GM10266 (cell line): ENCODE measurements around the gene TCF4.

Experiments used
- DNase-seq: peaks from one replicate; pipeline ENCODE4 v3.0.0; 2012; ENCODE audit errors: extremely low spot score
- TF ChIP-seq, protein P1 (sequence below): IDR thresholded peaks from 2 replicates; pipeline ENCODE4 v1.5.1; 2012; ENCODE audit warnings: mild to moderate bottlenecking, low read depth; ENCODE audit not compliant: control insufficient read depth, insufficient read depth; ENCODE audit errors: missing control alignments

TCF4 gene

DNA sequence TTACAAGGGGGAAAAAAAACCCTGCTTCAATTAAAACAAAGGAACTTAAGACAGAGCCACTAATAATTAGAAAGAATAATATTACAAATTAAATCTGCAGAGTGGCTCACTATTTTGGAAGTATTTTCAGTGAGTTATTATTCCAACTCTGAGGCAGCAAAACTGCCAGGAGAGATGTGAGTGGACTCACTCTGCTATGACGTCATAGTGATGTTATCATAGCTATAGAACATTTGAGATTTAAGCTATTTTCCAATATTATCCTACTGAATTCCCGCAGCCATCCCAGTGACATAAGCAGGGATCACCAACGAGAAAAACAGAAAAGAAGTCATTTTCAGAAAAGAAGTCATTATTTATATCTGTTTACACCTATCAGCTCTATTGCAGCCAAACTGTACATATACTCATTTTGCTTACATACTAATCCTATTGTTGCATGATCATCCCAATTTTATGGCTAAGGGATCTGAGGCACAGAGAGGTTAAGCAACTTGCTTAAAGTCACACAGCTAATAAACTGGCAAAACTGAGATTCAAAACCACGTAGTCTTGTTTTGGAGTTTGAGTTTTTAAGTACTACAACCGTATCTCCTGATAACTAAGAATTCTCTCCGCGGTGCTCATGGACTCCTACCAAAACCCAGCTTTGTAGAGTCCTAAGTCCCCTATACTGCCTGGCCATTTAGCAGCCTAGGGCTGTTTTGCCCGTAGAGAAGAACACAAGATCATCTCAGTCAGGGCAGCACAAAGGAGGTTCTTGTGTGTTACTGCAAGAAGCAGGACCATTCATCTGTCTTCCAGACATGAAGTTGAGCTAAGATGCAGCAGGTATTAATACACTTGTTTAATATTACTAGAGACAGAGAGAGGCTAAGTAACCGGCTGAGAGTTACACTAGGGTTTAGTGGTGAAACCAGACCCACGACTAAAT is 299.8 kb downstream of the TCF4 start:
- no peak for DNase-seq

DNA sequence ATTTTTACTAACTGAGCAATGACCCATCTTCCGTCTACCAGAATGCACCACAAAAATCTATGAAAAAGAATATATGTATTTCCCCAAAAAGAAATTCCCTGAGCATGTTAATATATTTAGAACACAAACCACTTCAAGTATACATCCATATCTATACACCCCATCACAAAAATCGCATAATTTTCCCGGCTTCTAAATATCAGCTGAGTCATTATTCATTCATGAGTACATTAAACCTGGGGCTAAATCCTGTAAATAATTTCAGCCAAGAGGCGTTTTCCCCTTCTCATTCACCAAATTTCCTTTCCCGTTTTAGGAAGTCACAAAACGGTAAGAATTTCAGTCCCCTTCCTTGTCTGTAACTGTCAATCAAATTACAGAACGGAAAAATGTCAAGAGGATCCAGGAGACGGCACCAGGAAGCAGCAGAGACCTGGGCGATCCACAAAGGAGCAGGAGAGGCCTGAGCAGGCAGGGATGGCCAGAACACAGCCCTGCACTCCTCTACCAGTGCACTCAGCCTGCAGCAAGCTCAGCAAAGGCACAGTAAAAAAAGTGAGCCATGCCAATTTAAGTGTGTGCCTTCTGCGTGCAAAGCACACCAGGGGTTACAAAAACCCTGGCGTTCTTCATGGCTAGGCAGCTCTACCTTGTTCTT is 300.7 kb downstream of the TCF4 start:
- no peak for DNase-seq
- TF ChIP-seq, protein P1, sequence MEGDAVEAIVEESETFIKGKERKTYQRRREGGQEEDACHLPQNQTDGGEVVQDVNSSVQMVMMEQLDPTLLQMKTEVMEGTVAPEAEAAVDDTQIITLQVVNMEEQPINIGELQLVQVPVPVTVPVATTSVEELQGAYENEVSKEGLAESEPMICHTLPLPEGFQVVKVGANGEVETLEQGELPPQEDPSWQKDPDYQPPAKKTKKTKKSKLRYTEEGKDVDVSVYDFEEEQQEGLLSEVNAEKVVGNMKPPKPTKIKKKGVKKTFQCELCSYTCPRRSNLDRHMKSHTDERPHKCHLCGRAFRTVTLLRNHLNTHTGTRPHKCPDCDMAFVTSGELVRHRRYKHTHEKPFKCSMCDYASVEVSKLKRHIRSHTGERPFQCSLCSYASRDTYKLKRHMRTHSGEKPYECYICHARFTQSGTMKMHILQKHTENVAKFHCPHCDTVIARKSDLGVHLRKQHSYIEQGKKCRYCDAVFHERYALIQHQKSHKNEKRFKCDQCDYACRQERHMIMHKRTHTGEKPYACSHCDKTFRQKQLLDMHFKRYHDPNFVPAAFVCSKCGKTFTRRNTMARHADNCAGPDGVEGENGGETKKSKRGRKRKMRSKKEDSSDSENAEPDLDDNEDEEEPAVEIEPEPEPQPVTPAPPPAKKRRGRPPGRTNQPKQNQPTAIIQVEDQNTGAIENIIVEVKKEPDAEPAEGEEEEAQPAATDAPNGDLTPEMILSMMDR = no peak

More for the DNA sequence above, 299.8 kb downstream of the TCF4 start:
- TF ChIP-seq, protein P1 = no peak

DNA sequence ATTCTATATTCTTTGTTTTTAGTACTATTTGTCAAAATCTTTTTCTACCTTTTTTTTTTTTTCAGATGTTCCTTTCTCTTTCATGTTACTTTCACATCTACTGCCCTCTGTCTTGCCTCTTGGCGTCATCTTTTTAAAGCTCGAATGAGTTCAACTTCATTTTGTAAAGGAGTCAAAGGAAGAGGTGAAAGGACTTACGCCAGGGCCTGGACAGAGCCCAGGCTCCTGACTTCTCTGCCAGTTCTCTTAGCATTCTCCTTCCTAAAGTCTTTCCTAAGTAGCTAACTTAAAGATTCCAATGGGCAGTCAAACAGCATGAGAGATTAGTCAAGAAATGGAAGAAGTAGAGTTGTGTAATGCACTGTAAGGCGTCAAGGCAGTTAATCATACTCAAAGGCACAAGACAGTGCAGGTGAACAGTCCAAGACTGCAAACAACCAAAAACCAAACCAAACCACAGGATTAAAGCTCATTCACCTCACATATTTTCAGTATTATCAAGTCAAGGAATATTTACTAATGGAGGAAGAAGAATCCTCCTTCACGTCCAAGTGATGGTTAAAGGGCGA is 301.7 kb downstream of the TCF4 start:
- TF ChIP-seq, protein P1 = no peak
- no peak for DNase-seq

DNA sequence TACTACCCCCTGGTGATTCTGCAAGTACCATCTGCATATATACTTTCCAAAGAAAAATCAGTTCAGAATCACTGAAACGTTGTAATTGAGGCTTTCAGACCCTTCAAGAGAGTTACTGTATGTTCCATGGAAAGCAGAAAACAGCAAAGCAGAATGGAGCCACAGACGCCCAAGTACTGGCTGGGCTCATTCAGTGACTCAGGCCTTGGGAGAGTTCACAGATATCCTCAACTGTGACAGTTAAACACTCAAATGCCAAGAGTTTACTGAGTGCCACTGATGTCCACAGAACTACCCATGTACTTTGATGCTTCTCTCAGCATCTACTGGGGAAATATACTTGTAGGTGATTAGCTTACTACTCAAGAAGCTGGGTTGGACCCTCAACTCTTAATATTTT is 303.4 kb downstream of the TCF4 start:
- no peak for DNase-seq
- TF ChIP-seq, protein P1 = no peak

DNA sequence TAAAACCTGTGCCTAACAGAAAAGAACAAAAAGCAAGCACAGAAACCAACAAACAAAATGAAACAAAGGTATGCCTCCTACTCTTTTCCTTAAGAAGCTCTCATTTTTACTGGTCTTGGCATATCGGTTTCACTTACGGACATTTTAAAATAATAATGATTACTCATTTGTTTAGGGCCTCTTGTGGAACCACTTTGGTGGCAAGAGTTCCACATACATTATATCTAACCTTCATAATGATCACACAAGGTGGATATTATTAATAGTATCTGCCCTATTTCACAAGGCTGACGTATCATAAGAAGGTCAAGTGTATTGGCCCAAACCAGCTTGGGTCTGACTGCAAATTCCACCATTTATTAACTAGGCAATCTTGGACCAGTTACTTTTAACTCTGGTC is 304.7 kb downstream of the TCF4 start:
- TF ChIP-seq, protein P1 = no peak
- no peak for DNase-seq

DNA sequence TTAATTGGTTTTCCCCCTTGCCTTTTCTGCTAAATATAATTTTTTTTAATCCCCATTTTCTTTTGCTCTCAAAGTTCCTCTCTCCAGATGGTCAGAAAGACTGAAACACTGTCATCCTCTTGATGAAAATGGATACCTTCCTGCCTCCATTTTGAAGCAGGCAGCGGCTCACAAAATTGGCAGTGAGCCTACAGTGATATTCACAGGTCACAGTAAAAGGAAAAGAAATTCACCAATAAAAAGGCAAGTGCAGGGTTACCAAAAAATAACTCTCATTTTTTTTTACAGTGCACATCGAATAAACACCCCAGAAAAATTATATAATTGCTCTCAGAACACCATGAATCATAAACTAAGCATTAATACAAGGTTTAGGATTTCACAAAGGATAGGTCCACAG is 307.5 kb downstream of the TCF4 start:
- DNase-seq = no peak
- TF ChIP-seq, protein P1 = no peak
